GM19035 (cell line): Measurements from ENCODE around the gene UNC119.
A peak's percentile ranks its signal among the peaks of the same experiment; 100 is the strongest.

Experiments used
- ATAC-seq: cut with Tn5 transposase; IDR thresholded peaks from one replicate; pipeline ENCODE4 v1.9.1; 2021; ENCODE audit not compliant: unreplicated experiment

Gene UNC119

DNA sequence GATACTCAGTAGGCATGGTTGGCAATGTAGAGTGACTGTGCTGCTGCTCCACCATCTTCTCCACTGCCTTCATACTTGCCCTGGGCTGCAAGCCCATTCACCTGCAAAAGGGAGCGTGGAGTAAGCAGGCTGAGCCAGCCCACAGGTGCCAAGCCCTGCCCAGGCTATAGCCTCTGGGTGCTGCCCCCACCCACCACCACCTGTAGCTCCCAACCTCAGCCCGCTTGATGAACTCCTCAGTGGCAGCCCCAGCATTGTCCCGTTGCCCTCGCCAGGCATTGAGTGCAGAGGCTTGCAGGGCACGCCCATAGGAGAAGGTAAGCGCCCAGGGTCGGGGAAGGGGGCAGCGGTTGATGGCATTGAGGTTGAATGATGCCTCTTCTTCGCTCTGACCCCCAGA is 21.1 kb upstream of the UNC119 start:
- ATAC-seq, result no peak

GRCh38 chr17:28573040-28573380 is 20.6 kb upstream of the UNC119 start:
- no peak for ATAC-seq

DNA sequence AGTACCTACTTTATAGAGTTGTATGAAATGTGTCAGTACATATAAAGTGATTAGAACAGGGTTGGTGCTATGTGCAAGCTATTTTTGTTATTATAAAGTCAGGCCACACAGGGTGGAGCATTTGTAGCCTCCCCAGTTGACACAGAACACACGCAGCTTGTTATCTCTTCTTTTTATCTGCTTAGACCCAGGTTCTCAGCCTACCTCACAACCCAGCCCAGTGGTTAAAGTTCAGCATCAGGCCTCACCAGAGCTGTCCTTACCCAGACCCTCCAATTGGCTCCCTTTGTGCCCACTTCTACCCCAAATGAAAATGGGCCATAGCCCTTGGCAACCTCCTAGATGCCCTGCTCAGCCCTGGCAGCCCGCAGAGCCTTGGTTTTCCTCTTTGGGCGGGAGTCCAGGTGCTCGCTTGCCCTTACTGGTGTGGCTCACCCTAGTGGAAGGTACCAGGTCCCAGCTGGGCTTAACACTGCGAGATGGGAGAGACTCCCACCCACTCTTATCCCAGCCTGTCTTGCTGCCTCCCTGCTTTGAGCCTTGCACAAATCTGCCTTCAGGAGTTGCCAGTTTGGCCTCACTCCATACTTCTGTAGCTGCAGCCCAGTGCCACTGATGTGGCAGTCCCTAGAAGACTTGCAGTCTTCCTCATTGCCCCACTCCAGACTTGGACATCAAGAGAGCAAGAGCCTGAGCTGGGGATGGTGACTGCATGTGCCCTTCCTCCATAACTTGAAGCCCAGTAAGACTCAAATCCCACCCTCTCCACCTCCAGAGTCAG is 20.0 kb upstream of the UNC119 start:
- ATAC-seq, result no peak

GRCh38 chr17:28571361-28572122 is 19.1 kb upstream of the UNC119 start, which contains the start of gene PIGS:
TSS of gene PIGS (minus strand) at chr17:28571524. CDS start at chr17:28571496, 28 bp downstream.
- ATAC-seq, result peak; percentile 85

GRCh38 chr17:28570716-28571360 is 18.4 kb upstream of the UNC119 start:
- peak; percentile 39 for ATAC-seq

DNA sequence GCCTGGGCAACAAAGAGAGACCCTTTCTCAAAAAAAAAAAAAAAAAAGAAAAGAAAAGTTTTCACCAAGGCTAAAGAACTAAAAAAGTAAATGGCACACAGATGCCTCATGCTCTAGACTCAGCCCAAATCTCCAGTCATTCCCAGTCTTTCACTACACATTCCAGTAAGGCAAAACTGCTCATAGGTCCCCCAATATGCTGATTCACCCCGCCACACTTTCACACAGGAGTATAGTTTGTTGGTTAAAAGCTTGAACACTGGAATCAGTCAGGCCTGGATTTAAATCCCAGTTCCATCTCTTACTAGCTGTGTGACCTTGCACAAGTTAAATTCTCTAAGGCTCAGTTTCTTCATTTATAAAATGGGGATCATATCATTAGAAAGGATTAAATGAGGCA is 17.0 kb upstream of the UNC119 start:
- no peak for ATAC-seq

GRCh38 chr17:28567604-28568003 is 15.2 kb upstream of the UNC119 start:
- ATAC-seq, result no peak

- no peak for ATAC-seq
Measured at GRCh38 chr17:28563475-28563874, 11.1 kb upstream of the UNC119 start.

GRCh38 chr17:28555022-28555421 is 2.6 kb upstream of the UNC119 start:
- ATAC-seq, result no peak

DNA sequence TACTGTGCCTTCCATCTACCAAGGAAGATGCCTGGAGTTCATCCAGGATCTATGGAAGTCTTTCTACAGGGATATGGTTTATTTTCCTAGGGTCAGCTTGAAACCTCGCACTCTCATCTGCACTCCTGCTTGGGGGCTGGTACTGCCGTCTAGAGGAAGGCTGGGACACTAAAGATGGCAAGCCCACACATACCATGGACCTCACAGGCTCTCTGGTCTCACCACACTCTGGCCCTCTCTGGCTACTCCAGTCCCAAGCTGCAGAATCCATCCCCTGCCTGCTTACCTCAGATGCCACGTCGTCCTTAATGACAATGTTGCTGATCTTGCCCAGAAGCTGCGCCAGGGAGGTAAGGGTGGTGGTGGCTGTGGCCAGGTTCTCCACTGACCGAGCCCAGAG is 2.1 kb upstream of the UNC119 start:
- no peak for ATAC-seq

DNA sequence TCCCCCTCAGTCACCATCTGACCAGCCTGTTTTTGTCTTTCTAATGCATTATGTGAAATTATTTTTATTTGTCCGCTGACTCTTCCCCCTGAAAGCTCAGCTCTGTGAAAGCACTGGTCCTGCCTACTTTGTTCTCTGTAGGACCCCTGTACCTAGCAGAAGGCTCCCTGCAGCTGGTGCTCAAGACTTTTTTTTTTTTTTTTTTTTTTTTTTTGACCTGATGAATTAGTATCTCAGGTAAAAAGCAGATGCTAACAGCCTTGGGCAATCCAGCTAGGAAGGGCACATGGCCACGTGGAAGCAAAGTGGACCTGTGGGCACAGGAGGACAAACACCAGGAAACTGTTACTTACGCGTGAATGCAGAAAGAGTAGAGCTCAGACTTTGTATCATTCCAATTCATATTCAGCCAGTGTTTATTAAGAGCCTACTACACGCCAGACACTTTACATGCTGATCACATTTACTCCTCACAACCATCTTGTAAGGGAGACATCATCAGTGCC is 629 bp upstream of the UNC119 start:
- no peak for ATAC-seq

- ATAC-seq, result no peak
Measured at GRCh38 chr17:28551421-28552175, 826 bp downstream of the UNC119 start.

GRCh38 chr17:28550858-28551257 is 1.6 kb downstream of the UNC119 start:
- ATAC-seq, result no peak

- peak; percentile 38 for ATAC-seq
Measured at GRCh38 chr17:28549236-28550132, 2.9 kb downstream of the UNC119 start.

DNA sequence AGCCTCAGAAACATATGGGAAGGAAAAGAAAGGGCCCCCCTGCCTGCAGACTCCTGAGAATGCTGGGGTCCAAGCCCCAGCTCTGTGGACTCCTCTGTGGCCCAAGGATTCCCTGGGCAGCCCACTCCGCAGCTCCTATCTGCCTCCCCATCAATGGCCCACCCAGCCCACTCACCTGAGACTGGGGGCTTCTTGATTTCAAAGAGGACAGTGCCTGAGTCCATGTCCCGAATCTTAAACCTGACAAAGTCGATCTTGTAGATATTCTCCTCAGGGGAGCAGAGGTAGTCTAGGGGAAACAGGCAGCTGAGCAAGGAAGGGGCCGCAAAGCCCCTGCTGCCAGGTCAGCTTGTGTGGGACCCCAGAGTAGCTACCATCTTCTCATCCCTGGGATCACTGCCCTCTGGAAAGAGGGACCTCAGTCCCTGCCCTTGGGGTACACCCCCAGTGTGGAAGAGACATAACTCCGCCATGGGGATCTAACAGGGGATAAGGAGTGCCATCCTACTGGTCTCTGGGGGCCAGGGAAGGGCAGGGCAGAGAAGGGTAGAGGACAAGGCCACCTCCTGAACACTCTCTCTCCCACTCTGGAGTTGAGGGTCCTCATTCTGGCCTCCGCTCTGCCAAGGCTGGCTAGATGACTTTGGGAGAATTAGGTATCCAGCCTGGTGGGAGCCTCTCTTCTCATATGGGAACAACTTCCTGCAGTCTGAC is 3.9 kb downstream of the UNC119 start:
- ATAC-seq, result no peak

- no peak for ATAC-seq
Measured at GRCh38 chr17:28547623-28548416, 4.6 kb downstream of the UNC119 start.

- ATAC-seq, result no peak
Measured at GRCh38 chr17:28547096-28547622, 5.3 kb downstream of the UNC119 start.

- no peak for ATAC-seq
Measured at GRCh38 chr17:28545787-28546415, 6.5 kb downstream of the UNC119 start.
